GM21390 (cell line): ENCODE results near the gene KRT83.
"Not testable (repeated sequence)": the region's sequence is repeated elsewhere in the genome, so short reads cannot be mapped to it uniquely, and the experiment has no call there.

Source experiments
- ATAC-seq: cut with Tn5 transposase; IDR thresholded peaks from one replicate; pipeline ENCODE4 v1.9.1; 2021; ENCODE audit not compliant: unreplicated experiment

The KRT83 gene

GRCh38 chr12:52334185-52334584 lies 13.0 kb upstream of the KRT83 start:
- ATAC-seq: no peak

- ATAC-seq: no peak
Observed at GRCh38 chr12:52333321-52333720, 12.1 kb upstream of the KRT83 start.

DNA sequence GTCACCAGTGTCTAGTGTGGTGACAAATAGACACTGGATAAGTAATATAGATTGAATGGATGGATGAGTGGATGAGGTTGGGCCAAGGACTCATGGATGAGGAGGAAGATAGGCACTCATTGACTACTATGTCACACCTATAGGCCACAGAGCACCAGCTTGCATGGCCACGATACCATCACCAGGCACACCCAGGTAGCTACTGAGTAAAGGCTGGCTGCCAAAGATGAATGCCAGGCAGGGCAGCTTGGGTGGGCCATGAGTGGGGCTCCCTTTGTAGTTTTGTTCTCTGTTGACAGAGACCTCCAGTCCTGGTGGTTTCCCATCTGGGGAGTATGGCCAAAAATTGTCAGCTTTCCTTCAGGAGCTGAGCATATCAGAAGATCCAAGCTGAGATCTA lies 11.2 kb upstream of the KRT83 start:
- no peak for ATAC-seq

DNA sequence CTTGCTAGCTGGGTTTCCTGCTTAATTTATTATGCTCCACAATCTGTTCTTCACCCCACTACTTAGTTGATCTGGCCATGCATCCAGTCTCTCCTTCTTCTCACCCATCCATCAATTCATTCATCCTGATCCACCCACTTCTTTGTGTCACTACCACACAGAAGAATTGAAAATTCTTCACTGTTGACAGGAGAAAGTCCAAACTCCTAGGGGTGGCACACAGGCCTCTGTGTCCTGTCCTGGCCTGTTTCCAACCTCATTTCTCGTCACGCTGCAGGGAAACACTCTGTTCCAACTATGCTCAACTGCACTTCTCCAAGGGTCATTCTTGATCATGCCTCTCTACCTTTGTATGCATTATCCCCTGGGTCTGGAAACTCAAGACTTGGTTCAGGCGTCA lies 10.6 kb upstream of the KRT83 start:
- ATAC-seq: no peak

DNA sequence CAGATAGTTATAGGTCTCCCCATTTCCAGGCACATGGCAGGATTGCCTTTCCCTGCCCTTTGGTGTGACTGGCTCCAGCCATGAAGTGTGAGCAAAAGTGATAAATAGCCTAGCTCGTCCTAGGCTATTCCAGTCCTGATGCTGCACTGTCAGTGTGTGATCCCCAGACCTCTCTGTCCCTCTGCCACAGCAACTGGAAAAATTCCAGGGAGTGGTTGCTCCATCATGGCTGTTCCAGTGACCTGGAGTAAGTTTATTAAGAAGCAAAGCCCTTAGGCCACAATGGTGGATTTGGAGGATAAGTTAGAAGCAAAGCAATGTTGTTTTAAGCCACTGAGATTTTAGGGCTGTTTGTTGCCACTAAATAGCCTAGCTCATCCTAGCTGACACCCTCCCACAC lies 9.8 kb upstream of the KRT83 start:
- ATAC-seq: no peak

- no peak for ATAC-seq
Observed at GRCh38 chr12:52327830-52328500, 6.8 kb upstream of the KRT83 start.

DNA sequence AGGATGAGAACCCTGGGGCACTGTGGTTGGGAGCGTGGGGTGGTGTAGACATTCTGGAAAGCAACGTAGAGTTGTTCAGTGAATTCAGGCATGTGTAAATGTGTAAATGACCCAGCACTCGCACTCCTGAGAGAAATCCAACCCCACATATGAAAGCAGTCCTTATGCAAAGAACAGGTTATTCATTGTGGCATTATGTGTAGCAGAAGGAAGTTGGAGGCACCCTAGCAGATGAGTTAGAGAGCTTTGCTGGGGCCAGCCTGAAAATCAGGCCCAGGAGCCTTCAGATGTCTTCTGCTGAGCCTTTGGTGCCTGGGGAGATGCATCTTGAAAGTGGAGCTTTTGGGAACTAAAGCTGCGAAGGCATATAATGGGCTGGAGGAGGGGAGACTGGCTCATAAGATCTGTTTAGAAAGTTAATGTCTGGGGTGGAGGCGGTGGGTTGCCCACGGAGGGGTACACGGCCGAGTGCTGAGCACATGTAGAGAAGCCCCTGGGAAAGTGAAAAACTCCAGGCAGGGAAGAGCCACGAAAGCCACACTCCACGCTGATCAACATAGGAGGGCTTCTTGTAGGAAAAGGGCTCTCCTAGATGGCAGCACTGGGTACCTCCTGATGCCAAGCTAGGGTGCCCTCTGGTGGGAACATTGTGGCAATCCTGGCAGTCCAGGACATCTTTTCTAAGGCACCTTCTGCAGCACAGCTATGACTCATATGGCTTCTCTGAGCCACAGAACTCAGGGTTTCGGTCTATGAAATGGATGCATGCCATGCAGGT lies 6.0 kb upstream of the KRT83 start:
- ATAC-seq: peak; percentile 95

- ATAC-seq: no peak
Observed at GRCh38 chr12:52324153-52324444, 2.9 kb upstream of the KRT83 start.

GRCh38 chr12:52323416-52324152 lies 2.4 kb upstream of the KRT83 start:
- ATAC-seq: no peak

- no peak for ATAC-seq
Observed at GRCh38 chr12:52323001-52323400, 1.8 kb upstream of the KRT83 start.

DNA sequence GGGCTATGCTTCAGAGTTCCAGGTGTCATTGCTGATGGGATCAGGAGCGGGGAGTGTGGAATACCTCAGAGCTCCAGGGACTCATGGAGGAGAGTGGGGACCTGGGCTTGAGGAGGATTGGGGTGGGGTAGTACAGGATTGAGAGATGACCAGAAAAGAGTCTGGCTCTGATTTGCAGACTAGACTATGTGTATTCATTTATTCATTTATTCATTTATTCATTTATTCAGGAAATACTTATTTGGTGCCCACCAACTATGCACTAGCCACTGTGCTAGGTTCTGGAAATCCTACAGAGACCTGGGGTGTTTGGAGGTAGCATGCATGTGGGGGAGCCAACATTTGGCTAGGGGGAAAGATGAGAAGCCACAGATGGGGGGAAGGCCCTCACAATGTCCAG lies 871 bp upstream of the KRT83 start:
- ATAC-seq: no peak

DNA sequence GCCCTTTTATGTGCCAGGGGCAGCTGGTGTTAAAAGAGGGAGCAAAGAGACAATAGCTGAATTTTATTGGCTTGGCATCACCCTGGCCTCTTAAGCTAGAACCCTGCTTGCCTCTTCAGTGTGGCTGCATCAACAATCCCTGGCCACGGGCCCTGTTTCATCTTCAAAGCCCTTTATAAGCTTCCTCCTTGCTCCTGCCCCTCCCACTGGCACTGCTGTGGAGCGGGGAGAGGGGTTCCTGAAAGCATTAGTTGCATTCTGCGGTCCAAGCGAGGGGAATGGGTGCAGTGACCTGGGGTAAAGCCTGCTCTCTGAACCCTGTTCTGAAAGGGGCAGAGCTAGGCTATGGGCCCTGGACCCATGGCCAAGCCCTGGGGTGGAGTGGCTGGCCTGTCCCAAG lies 220 bp upstream of the KRT83 start:
- ATAC-seq: no peak

DNA sequence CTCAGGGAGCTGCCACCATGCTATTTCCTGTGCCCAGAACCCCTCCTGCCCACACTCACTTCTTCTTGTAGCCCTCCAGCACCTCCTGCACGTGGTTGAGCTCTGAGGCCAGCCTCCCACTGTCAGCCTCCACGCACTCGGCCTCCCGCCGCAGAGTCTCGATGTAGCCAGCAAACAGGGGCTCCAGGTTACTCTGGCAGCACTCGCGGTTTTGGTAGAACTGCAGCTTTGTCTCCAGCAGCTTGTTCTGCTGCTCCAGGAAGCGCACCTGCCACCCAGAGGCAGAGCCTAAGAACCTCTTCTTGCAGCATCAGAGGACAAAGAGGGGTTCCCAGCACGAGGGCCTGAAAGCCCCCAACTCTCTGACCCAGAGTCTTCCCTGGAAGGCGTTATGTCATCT lies 2.1 kb downstream of the KRT83 start:
- ATAC-seq: no peak

GRCh38 chr12:52318241-52318990 lies 2.8 kb downstream of the KRT83 start:
- ATAC-seq: no peak

- ATAC-seq: no peak
Observed at GRCh38 chr12:52317468-52318052, 3.6 kb downstream of the KRT83 start.

- ATAC-seq: no peak
Observed at GRCh38 chr12:52316701-52317100, 4.5 kb downstream of the KRT83 start.

- no peak for ATAC-seq
Observed at GRCh38 chr12:52316290-52316689, 4.9 kb downstream of the KRT83 start.

GRCh38 chr12:52315721-52316120 lies 5.5 kb downstream of the KRT83 start:
- ATAC-seq: not testable (repeated sequence)

DNA sequence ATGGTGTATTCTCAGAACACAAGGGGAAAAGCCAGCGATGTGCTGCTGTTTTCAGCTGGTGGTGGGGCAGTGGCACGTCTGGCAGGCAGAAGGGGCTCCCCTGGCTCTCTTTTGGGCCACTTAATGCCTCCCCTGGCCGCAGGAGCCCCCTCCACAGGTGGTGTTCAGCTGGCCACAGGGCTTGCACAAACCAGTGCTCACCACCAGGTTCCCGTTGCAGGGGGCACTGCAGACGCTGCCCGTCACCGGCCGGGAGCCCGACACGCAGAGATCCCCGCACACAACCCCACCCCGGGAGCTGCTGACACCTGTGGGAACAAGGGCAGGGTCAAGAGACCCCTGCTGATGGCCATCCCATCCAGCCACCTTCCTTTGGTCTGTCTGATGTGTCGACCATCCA lies 6.7 kb downstream of the KRT83 start:
- no peak for ATAC-seq

- no peak for ATAC-seq
Observed at GRCh38 chr12:52313926-52314325, 7.3 kb downstream of the KRT83 start.

DNA sequence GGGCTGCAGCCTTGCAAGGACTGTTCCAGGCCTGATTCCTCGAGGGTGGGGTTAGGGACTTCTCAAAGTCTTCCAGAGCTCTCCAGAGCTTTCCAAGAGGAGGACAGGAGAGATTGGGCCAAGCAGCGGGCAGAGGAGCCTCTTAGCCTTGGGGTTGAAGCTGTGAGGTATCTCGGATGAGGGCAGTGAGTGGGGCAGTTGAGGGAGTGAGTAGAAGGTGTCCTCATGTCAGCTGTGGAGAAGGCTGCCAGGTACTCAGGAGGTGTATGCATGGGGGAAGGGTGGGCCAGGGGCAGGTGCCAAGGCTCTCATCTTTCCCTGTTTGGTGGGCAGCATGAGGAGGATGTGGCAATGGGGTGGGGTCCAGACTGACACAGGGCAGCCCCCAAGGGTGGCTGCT lies 7.7 kb downstream of the KRT83 start:
- ATAC-seq: no peak
